ENCODE results near the gene GSTT2. TPM values are rescaled to one million over a fixed set of nuclear protein-coding genes. Genes with fewer than 3 reads are reported as not detected.
"Not testable (repeated sequence)": the region's sequence is repeated elsewhere in the genome, so short reads cannot be mapped to it uniquely, and the experiment has no call there.

The GSTT2 gene
- 1 to 10 TPM in 5 of 9 donors, under 1 TPM in 4; 0.28 to 6.1 (median 1.0) TPM for total RNA-seq
- 1 to 10 TPM in 1 of 3 donors, under 1 TPM in 2; 0.24 to 1.6 (median 0.40) TPM for polyA plus RNA-seq
- long read RNA-seq, donor 1, partial matches to known transcripts, result 41 of 67 reads
- long read RNA-seq, donor 1, other reads (novel, unspliced or antisense), result 25 of 67 reads
- long read RNA-seq, donor 2, partial matches to known transcripts, result 41 of 47 reads
- long read RNA-seq, donor 2, other reads (novel, unspliced or antisense), result 6 of 47 reads
- long read RNA-seq, donor 3, partial matches to known transcripts, result 0 of 1 reads
- long read RNA-seq, donor 3, other reads (novel, unspliced or antisense), result 0 of 1 reads
- long read RNA-seq, donor 4, result 0 reads
- long read RNA-seq, donor 5, partial matches to known transcripts, result 10 of 18 reads
- long read RNA-seq, donor 5, other reads (novel, unspliced or antisense), result 8 of 18 reads
- long read RNA-seq, donor 6, result 0 reads
- long read RNA-seq, donor 7, partial matches to known transcripts, result 120 of 159 reads
- long read RNA-seq, donor 7, other reads (novel, unspliced or antisense), result 37 of 159 reads
- long read RNA-seq, donor 8, partial matches to known transcripts, result 141 of 206 reads
- long read RNA-seq, donor 8, other reads (novel, unspliced or antisense), result 64 of 206 reads
- long read RNA-seq, donor 9, result 0 reads
- long read RNA-seq, donor 10, partial matches to known transcripts, result 0 of 1 reads
- long read RNA-seq, donor 10, other reads (novel, unspliced or antisense), result 0 of 1 reads

DNA sequence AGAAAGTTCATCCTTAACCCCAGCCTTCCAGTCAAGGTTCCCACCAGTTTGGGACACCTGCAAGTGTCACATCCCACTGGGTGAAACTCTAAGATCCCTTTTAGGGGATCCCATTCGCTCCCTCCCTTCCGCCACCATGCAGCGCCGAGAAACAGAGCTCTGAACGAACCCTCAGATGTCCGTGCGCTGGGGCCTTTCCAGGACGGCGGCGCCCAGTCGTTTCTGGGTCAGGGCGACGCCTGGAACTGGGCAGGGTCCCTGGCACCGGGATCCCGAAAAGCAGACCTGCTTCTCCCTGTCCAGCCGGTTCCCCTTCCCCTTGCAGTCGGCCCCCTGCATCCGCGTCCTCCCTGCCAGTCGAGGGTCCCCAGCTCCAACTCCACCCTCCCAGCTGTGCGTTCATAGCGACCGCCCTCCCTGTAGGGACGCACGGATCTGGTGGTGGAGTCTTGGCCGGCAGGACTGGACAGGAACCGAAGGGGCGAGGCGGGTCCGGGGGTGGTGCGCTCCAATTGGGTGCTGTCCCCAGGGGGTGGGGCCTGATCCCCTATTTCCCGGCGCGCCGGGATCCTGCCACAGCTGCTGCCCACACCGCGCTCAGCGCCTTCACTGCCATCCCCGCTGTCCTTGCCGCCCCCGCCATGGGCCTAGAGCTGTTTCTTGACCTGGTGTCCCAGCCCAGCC is at the start of gene GSTT2:
Gene GSTT2, plus strand, starts transcription at position 578 of the 684 bp plus-strand sequence.
- WGBS, 4 donors, result no CpG with 5 or more reads among the region's 41 CpGs
- H3K4me3 ChIP-seq, result not testable (repeated sequence)

DNA sequence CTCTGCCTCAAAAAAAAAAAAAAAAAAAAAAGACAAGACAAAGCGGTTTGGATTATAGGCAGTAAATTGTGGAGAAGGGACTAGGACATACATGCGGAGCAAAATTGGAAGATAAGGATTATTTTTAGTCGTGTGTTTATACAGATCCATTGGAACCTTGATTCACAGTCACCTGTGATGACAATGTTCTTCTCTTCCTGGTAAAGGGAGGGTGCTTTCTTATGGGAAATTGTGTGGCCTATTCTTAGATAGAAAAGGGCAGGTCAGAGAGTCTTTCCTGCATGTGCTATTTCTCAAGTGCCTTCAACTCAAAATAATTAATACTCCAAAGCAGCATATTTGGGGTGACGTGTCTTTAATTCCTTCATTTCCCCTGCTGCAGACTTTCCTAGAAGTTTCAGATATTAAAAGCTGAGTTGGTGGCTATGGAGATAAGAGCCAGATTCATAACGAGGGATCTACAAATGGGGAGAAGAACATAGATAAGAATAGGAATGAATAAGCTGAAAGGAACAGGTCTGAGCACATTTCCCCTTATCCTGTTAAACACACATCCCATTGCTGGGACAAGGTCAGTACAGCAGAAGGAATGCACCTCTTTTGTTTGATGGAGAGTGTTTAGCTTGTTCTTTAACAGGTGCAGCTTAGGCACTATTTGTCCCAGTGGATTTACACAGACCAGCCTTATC is 41.5 kb upstream of the GSTT2 start:
- DNase-seq, result peak in 1 of 7 donors; percentile 5
- 63 to 65% (median 65%) methylated on average over 5 of the region's 5 CpGs for WGBS, 4 donors
- H3K9me3 ChIP-seq (replicated peaks in 1 of 3), result no peaks in the 10 kb centered on the region
- peak overlapping the region in 2 of 5 donors; percentile 20 to 71 for H3K27ac ChIP-seq
- no peaks in the 10 kb centered on the region for H3K4me1 ChIP-seq (replicated peaks in 1 of 2)
- H3K36me3 ChIP-seq (replicated peaks in 1 of 2), result no peaks in the 10 kb centered on the region
- H3K4me3 ChIP-seq, result no peak overlapping the region
- intact Hi-C loops (cut with DNase I), result no loop called here
- TF ChIP-seq, protein P1, sequence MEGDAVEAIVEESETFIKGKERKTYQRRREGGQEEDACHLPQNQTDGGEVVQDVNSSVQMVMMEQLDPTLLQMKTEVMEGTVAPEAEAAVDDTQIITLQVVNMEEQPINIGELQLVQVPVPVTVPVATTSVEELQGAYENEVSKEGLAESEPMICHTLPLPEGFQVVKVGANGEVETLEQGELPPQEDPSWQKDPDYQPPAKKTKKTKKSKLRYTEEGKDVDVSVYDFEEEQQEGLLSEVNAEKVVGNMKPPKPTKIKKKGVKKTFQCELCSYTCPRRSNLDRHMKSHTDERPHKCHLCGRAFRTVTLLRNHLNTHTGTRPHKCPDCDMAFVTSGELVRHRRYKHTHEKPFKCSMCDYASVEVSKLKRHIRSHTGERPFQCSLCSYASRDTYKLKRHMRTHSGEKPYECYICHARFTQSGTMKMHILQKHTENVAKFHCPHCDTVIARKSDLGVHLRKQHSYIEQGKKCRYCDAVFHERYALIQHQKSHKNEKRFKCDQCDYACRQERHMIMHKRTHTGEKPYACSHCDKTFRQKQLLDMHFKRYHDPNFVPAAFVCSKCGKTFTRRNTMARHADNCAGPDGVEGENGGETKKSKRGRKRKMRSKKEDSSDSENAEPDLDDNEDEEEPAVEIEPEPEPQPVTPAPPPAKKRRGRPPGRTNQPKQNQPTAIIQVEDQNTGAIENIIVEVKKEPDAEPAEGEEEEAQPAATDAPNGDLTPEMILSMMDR (IDR thresholded peaks at IDR 0.05), result no peak
- TF ChIP-seq POLR2A (IDR thresholded peaks at IDR 0.05), result no peak
- H3K27me3 ChIP-seq, result no peaks in the 10 kb centered on the region

More for the DNA sequence above, at the start of gene GSTT2:
- H3K27ac ChIP-seq; DNase-seq; intact Hi-C loops (cut with DNase I); H3K4me1 ChIP-seq (replicated peaks in 1 of 2); H3K36me3 ChIP-seq (replicated peaks in 1 of 2); H3K27me3 ChIP-seq; H3K9me3 ChIP-seq (replicated peaks in 1 of 3): not testable (repeated sequence)

DNA sequence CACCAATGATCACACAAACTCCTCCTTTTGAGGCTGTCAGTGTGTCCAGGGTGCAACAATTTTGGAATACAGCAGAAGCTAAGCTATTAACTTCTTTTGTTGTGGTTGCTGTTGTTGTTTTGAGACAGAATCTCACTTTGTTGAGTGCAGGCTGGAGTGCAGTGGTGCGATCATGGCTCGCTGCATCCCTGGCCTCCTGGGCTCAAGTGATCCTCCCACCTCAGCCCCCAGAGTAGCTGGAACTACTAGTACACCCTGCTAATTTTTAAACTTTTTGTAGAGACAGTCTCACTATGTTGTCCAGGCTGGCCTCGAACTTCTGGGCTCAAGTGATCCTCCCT is 40.9 kb upstream of the GSTT2 start:
- intact Hi-C loops (cut with DNase I), result no loop called here
- Histone ChIP-seq H3K27ac (peak overlapping the region in 2 of 5 donors; percentile 20 to 71), H3K4me1 (replicated peaks in 1 of 2) (no peaks in the 10 kb centered on the region), H3K27me3 (no peaks in the 10 kb centered on the region), H3K36me3 (replicated peaks in 1 of 2) (no peaks in the 10 kb centered on the region), H3K9me3 (replicated peaks in 1 of 3) (no peaks in the 10 kb centered on the region), H3K4me3 (no peak overlapping the region)
- DNase-seq, result no peak
- 64 to 84% (median 67%) methylated on average over 3 of the region's 3 CpGs; no CpG with 5 or more reads in 1 of the 4 donors for WGBS, 4 donors
- TF ChIP-seq POLR2A (IDR thresholded peaks at IDR 0.05), result no peak
- TF ChIP-seq, protein P1 (IDR thresholded peaks at IDR 0.05), result no peak

- H3K27me3 ChIP-seq; H3K9me3 ChIP-seq (replicated peaks in 1 of 3); H3K4me1 ChIP-seq (replicated peaks in 1 of 2); H3K4me3 ChIP-seq; H3K36me3 ChIP-seq (replicated peaks in 1 of 2); H3K27ac ChIP-seq; intact Hi-C loops (cut with DNase I): not testable (repeated sequence)
- WGBS, 4 donors, result 78% methylated on average over 5 of the region's 14 CpGs; no CpG with 5 or more reads in 3 of the 4 donors
- DNase-seq, result peak in 1 of 7 donors; percentile 19
Observed at GRCh38 chr22:23940166-23940565, 39.8 kb upstream of the GSTT2 start.

GRCh38 chr22:23947391-23947790 is 32.5 kb upstream of the GSTT2 start:
- H3K4me1 ChIP-seq (replicated peaks in 1 of 2); H3K36me3 ChIP-seq (replicated peaks in 1 of 2); H3K27me3 ChIP-seq; DNase-seq; H3K9me3 ChIP-seq (replicated peaks in 1 of 3); intact Hi-C loops (cut with DNase I); H3K27ac ChIP-seq; H3K4me3 ChIP-seq: not testable (repeated sequence)
- 0 to 83% methylated on average over 1 to 3 of the region's 3 CpGs; no CpG with 5 or more reads in 2 of the 4 donors for WGBS, 4 donors

DNA sequence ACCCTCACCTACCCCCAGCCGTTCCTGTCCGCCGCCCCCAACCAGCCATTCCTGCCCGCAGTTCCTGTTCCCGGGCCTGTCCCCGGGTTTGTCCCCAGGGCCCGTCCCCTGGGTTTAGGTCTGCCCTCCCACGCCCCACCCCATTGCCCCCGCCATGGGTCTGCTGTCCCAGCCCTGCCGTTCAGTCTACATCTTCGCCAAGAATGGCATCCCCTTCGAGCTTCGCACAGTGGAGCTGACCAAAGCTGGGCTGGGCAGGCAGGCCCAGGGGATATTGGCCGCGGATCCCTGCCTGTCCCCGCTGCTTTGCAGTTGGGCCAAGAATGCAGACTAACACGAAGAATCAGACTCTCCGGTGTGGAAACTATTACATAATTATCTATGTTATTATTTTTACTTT is 30.2 kb upstream of the GSTT2 start:
- intact Hi-C loops (cut with DNase I), result loop anchor here (10.0 kb wide), 2 partner anchors 85 to 225 kb away; no protein-coding TSS in a partner anchor

DNA sequence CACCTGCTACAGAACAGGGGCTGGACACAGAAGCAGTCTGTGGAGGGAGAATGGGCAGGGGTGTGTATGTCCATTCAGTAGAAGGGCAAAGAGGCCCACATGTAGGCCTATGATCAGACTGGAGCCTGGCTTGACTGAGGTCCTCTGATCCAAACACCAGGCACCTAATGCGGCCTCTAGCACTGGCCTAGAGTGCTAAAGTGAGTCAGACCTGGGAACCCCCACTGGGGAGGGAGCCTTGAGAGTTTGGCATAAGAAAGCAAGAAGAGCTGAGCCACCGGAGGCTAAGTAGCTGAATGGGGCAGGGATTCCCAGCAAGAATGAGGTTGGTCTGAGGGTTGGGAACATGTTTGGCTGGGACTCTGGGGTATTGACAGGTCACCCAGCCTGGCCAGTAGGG is 28.6 kb upstream of the GSTT2 start:
- H3K4me1 ChIP-seq (replicated peaks in 1 of 2); H3K9me3 ChIP-seq (replicated peaks in 1 of 3); H3K27me3 ChIP-seq; H3K36me3 ChIP-seq (replicated peaks in 1 of 2); H3K4me3 ChIP-seq: not testable (repeated sequence)
- 42 to 53% (median 43%) methylated on average over 1 to 2 of the region's 2 CpGs for WGBS, 4 donors
- peak overlapping the region in 1 of 5 donors; percentile 14 for H3K27ac ChIP-seq
- DNase-seq, result peak; percentile 46 to 76 (median 74)
- intact Hi-C loops (cut with DNase I), result loop anchor here (10.0 kb wide), 2 partner anchors 87 to 223 kb away; no protein-coding TSS in a partner anchor

More for the DNA sequence above, 30.2 kb upstream of the GSTT2 start:
- WGBS, 4 donors, result 87 to 89% (median 89%) methylated on average over 15 to 18 of the region's 18 CpGs
- not testable (repeated sequence) for H3K36me3 ChIP-seq (replicated peaks in 1 of 2); H3K27me3 ChIP-seq; H3K27ac ChIP-seq; H3K4me3 ChIP-seq; H3K9me3 ChIP-seq (replicated peaks in 1 of 3); H3K4me1 ChIP-seq (replicated peaks in 1 of 2)
- peak in 1 of 7 donors; percentile 6 for DNase-seq

Data from adrenal gland (tissue), 19 donors.